Measurements from ENCODE around the gene COL8A1.
"Not testable (repeated sequence)": the region's sequence is repeated elsewhere in the genome, so short reads cannot be mapped to it uniquely, and the experiment has no call there.

The COL8A1 gene

GRCh38 chr3:99836681-99837080 lies 198.3 kb downstream of the COL8A1 start:
- H3K4me2 ChIP-seq (ENCODE audit: low read length), result no peak overlapping the region
- no peak overlapping the region for H3K9ac ChIP-seq (ENCODE audit: low read length)
- H3K9me3 ChIP-seq (ENCODE audit: insufficient read depth, low read length), result no peaks in the 10 kb centered on the region
- H3K27ac ChIP-seq (ENCODE audit: low read length), result no peak overlapping the region
- H3K4me3 ChIP-seq (ENCODE audit: low read length), result no peak overlapping the region
- TF ChIP-seq, protein P1, sequence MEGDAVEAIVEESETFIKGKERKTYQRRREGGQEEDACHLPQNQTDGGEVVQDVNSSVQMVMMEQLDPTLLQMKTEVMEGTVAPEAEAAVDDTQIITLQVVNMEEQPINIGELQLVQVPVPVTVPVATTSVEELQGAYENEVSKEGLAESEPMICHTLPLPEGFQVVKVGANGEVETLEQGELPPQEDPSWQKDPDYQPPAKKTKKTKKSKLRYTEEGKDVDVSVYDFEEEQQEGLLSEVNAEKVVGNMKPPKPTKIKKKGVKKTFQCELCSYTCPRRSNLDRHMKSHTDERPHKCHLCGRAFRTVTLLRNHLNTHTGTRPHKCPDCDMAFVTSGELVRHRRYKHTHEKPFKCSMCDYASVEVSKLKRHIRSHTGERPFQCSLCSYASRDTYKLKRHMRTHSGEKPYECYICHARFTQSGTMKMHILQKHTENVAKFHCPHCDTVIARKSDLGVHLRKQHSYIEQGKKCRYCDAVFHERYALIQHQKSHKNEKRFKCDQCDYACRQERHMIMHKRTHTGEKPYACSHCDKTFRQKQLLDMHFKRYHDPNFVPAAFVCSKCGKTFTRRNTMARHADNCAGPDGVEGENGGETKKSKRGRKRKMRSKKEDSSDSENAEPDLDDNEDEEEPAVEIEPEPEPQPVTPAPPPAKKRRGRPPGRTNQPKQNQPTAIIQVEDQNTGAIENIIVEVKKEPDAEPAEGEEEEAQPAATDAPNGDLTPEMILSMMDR (IDR thresholded peaks at IDR 0.05; ENCODE audit: low read depth, low read length), result no peak
- no peak for TF ChIP-seq EZH2phosphoT487 (IDR thresholded peaks at IDR 0.05; ENCODE audit: low read depth)
- no peaks in the 10 kb centered on the region for H3K27me3 ChIP-seq (ENCODE audit: low read depth, low read length)
- peaks cover 81% of the 10 kb centered on the region for H3K79me2 ChIP-seq (ENCODE audit: low read length)
- H4K20me1 ChIP-seq (ENCODE audit: insufficient read depth, low read length), result peaks cover 12% of the 10 kb centered on the region
- no peaks in the 10 kb centered on the region for H3K36me3 ChIP-seq (replicated peaks; ENCODE audit: low read depth, low read length)
- peaks cover 4% of the 10 kb centered on the region; the same call in 1 of the 2 replicates for H3K4me1 ChIP-seq (ENCODE audit: low read length)
- H2AFZ ChIP-seq (ENCODE audit: low read depth, low read length), result no peak overlapping the region

GRCh38 chr3:99837715-99838114 lies 199.3 kb downstream of the COL8A1 start:
- no peak for TF ChIP-seq EZH2phosphoT487 (IDR thresholded peaks at IDR 0.05; ENCODE audit: low read depth)
- TF ChIP-seq, protein P1 (IDR thresholded peaks at IDR 0.05; ENCODE audit: low read depth, low read length), result no peak

GRCh38 chr3:99838755-99839154 lies 200.4 kb downstream of the COL8A1 start:
- no peak overlapping the region for H2AFZ ChIP-seq (ENCODE audit: low read depth, low read length)
- no peaks in the 10 kb centered on the region for H3K4me1 ChIP-seq (ENCODE audit: low read length)
- H3K79me2 ChIP-seq (ENCODE audit: low read length), result peaks cover 69% of the 10 kb centered on the region
- no peaks in the 10 kb centered on the region for H3K9me3 ChIP-seq (ENCODE audit: insufficient read depth, low read length)
- TF ChIP-seq, protein P1 (IDR thresholded peaks at IDR 0.05; ENCODE audit: low read depth, low read length), result no peak
- no peak for TF ChIP-seq EZH2phosphoT487 (IDR thresholded peaks at IDR 0.05; ENCODE audit: low read depth)
- H3K4me2 ChIP-seq (ENCODE audit: low read length), result no peak overlapping the region
- H3K27me3 ChIP-seq (ENCODE audit: low read depth, low read length), result no peaks in the 10 kb centered on the region
- H3K4me3 ChIP-seq (ENCODE audit: low read length), result no peak overlapping the region
- no peak overlapping the region for H3K9ac ChIP-seq (ENCODE audit: low read length)
- no peak overlapping the region for H3K27ac ChIP-seq (ENCODE audit: low read length)
- no peaks in the 10 kb centered on the region for H3K36me3 ChIP-seq (replicated peaks; ENCODE audit: low read depth, low read length)
- H4K20me1 ChIP-seq (ENCODE audit: insufficient read depth, low read length), result peaks cover 15% of the 10 kb centered on the region

More at GRCh38 chr3:99837715-99838114, 199.3 kb downstream of the COL8A1 start:
- Histone ChIP-seq H2AFZ (ENCODE audit: low read depth, low read length) (no peak overlapping the region), H4K20me1 (ENCODE audit: insufficient read depth, low read length) (peaks cover 12% of the 10 kb centered on the region), H3K4me2 (ENCODE audit: low read length) (no peak overlapping the region), H3K4me3 (ENCODE audit: low read length) (no peak overlapping the region), H3K27ac (ENCODE audit: low read length) (no peak overlapping the region), H3K9ac (ENCODE audit: low read length) (no peak overlapping the region), H3K27me3 (ENCODE audit: low read depth, low read length) (no peaks in the 10 kb centered on the region), H3K4me1 (ENCODE audit: low read length) (peaks cover 4% of the 10 kb centered on the region; the same call in 1 of the 2 replicates), H3K36me3 (replicated peaks; ENCODE audit: low read depth, low read length) (no peaks in the 10 kb centered on the region), H3K79me2 (ENCODE audit: low read length) (peaks cover 75% of the 10 kb centered on the region), H3K9me3 (ENCODE audit: insufficient read depth, low read length) (no peaks in the 10 kb centered on the region)

DNA sequence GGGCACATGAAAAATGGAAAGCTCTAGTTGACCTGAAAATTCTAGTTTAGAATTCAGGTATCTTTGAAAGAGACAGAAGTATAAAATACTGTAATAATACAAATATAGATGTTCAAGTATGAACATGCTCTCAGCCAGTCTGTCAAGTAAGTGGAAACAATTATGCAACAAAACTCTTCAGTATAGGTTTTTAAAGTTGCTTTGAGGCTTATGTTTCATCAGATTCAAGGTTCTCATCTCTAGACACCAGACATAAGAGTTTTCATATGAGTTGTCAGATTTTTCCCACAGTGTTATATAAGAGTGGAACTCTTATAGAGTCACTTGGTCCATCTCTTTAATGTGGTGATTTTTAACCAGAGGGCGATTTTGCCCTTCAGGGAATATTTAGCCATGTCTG lies 201.2 kb downstream of the COL8A1 start:
- H3K27me3 ChIP-seq (ENCODE audit: low read depth, low read length), result no peaks in the 10 kb centered on the region

GRCh38 chr3:99841949-99842348 lies 203.6 kb downstream of the COL8A1 start:
- not testable (repeated sequence) for H3K9ac ChIP-seq (ENCODE audit: low read length); H3K36me3 ChIP-seq (replicated peaks; ENCODE audit: low read depth, low read length); H3K27me3 ChIP-seq (ENCODE audit: low read depth, low read length); H2AFZ ChIP-seq (ENCODE audit: low read depth, low read length); H3K9me3 ChIP-seq (ENCODE audit: insufficient read depth, low read length); H3K4me2 ChIP-seq (ENCODE audit: low read length); H3K4me3 ChIP-seq (ENCODE audit: low read length); H3K27ac ChIP-seq (ENCODE audit: low read length)
- peaks cover 18% of the 10 kb centered on the region; the same call in 1 of the 2 replicates for H4K20me1 ChIP-seq (ENCODE audit: insufficient read depth, low read length)
- H3K4me1 ChIP-seq (ENCODE audit: low read length), result peaks cover 18% of the 10 kb centered on the region
- H3K79me2 ChIP-seq (ENCODE audit: low read length), result peaks cover 68% of the 10 kb centered on the region

More for the DNA sequence above, 201.2 kb downstream of the COL8A1 start:
- Histone ChIP-seq H3K4me1 (ENCODE audit: low read length) (peaks cover 7% of the 10 kb centered on the region), H3K4me3 (ENCODE audit: low read length) (no peak overlapping the region), H2AFZ (ENCODE audit: low read depth, low read length) (no peak overlapping the region), H3K36me3 (replicated peaks; ENCODE audit: low read depth, low read length) (no peaks in the 10 kb centered on the region), H3K79me2 (ENCODE audit: low read length) (peaks cover 69% of the 10 kb centered on the region), H3K9me3 (ENCODE audit: insufficient read depth, low read length) (no peaks in the 10 kb centered on the region), H4K20me1 (ENCODE audit: insufficient read depth, low read length) (peaks cover 18% of the 10 kb centered on the region), H3K4me2 (ENCODE audit: low read length) (no peak overlapping the region), H3K27ac (ENCODE audit: low read length) (no peak overlapping the region), H3K9ac (ENCODE audit: low read length) (no peak overlapping the region)
- TF ChIP-seq, protein P1 (IDR thresholded peaks at IDR 0.05; ENCODE audit: low read depth, low read length), result no peak
- TF ChIP-seq EZH2phosphoT487 (IDR thresholded peaks at IDR 0.05; ENCODE audit: low read depth), result no peak
